ENCODE measurements around the gene KCNMA1. TPM values are rescaled to one million over a fixed set of nuclear protein-coding genes. Genes with fewer than 3 reads are reported as not detected.

KCNMA1 gene
- total and polyA plus RNA-seq, 10 donors = 9.3 to 114 (median 51.5) TPM

DNA sequence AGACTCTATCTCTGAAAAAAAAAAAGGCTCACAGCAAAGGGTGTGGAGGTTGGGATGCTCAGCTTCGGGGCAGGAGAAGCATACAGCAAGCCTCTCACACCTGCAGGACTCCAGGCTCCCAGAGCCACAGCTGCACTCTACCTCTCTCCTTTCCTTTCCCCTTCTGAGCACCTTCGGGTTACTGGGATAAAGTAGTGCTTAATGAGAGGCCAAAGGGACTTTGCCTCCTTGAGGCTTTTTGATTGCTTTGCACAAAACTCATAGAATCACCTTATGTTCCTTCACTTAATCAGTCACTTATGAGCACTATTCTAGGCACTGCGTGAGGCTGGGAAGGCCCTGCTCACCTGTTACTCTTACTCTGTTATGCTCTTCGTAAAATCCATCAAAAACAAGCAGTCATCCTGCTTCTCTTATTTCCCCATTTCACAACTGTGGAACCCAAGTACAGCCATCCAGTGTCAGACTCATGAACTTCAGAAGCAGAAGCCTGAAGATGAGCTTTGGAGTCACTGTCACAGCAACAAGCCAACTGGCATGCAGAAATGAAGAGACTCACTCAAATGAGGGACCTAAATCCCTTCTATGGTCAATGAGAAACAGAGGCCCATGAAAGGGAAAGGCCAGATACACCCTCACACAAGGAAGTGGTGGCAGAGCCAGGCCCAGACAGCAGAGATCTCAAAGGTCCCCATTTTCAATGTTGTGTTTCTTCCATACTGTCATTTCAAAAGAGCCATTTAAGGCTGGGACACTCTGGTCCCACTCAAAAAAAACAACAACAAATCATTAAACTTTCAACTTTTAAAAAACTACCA is 205.4 kb downstream of the KCNMA1 start:
- Histone ChIP-seq H3K27ac (no peak overlapping the region), H3K36me3 (no peaks in the 10 kb centered on the region), H3K27me3 (replicated peaks in 1 of 7) (peaks cover 0 to 10% (median 0%) of the 10 kb centered on the region in 7 donors), H3K4me1 (no peaks in the 10 kb centered on the region), H3K9me3 (no peaks in the 10 kb centered on the region), H3K4me3 (no peak overlapping the region)
- no peak for DNase-seq
- 85 to 95% (median 86%) methylated on average over 4 of the region's 4 CpGs for WGBS, 5 donors
- intact Hi-C loops (cut with DNase I; ENCODE audit: low total_unique reads) = no loop called here
- no peak for TF ChIP-seq POLR2AphosphoS5 (IDR thresholded peaks at IDR 0.05)
- TF ChIP-seq, protein P1, sequence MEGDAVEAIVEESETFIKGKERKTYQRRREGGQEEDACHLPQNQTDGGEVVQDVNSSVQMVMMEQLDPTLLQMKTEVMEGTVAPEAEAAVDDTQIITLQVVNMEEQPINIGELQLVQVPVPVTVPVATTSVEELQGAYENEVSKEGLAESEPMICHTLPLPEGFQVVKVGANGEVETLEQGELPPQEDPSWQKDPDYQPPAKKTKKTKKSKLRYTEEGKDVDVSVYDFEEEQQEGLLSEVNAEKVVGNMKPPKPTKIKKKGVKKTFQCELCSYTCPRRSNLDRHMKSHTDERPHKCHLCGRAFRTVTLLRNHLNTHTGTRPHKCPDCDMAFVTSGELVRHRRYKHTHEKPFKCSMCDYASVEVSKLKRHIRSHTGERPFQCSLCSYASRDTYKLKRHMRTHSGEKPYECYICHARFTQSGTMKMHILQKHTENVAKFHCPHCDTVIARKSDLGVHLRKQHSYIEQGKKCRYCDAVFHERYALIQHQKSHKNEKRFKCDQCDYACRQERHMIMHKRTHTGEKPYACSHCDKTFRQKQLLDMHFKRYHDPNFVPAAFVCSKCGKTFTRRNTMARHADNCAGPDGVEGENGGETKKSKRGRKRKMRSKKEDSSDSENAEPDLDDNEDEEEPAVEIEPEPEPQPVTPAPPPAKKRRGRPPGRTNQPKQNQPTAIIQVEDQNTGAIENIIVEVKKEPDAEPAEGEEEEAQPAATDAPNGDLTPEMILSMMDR (IDR thresholded peaks at IDR 0.05 in 8 of 11, conservative IDR thresholded peaks at IDR 0.05 in 3 of 11) = no peak
- no peak for TF ChIP-seq POLR2A (IDR thresholded peaks at IDR 0.05)

DNA sequence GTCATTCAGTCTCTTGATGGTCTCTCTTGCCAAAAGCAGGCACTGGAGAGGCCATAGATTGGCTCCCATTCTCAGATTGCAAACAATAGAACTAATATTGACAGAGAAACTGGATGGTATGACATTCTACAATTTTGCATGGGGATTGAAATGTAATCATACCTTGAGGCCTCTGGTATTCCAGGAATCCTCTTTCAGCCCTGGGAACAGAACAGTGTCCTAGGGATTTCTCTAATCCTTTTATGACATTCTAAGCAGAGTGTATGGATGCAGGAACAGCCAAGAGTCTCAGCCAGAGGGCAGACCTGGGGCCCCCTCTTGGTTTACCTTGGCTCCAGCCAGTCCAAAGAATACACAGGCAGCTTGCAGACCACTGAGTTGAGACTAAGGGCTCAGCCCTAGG is 206.4 kb downstream of the KCNMA1 start:
- intact Hi-C loops (cut with DNase I; ENCODE audit: low total_unique reads) = no loop called here
- TF ChIP-seq POLR2AphosphoS5 (IDR thresholded peaks at IDR 0.05) = no peak
- TF ChIP-seq, protein P1 (IDR thresholded peaks at IDR 0.05 in 8 of 11, conservative IDR thresholded peaks at IDR 0.05 in 3 of 11) = no peak
- TF ChIP-seq POLR2A (IDR thresholded peaks at IDR 0.05) = no peak
- DNase-seq = no peak
- Histone ChIP-seq H3K9me3 (no peaks in the 10 kb centered on the region), H3K27me3 (replicated peaks in 1 of 7) (peaks cover 0 to 10% (median 0%) of the 10 kb centered on the region in 7 donors), H3K27ac (no peak overlapping the region), H3K4me3 (no peak overlapping the region), H3K36me3 (no peaks in the 10 kb centered on the region), H3K4me1 (no peaks in the 10 kb centered on the region)

DNA sequence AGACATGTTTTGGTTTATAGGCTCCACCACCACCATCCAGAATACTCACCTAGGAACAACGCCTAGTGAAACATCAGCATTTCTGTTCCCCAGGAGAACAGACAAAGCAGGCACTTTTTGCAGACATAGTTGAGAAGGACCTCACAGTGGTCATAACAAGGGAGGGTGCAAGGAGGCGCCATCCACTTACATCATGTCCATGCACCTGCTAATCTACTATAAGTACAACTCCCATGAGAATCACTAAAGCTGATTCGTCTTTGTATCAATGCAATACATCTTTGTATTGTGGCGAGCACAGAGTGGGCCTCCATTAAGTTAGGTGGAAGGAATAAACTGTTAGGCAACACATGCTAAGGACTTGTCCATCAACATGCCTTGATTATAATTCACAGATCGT is 207.1 kb downstream of the KCNMA1 start:
- H3K36me3 ChIP-seq = no peaks in the 10 kb centered on the region
- no peak overlapping the region for H3K27ac ChIP-seq
- no peak overlapping the region for H3K4me3 ChIP-seq
- H3K27me3 ChIP-seq (replicated peaks in 1 of 7) = peaks cover 0 to 10% (median 0%) of the 10 kb centered on the region in 7 donors
- WGBS, 5 donors = 86 to 95% (median 88%) methylated on average over 5 of the region's 5 CpGs
- H3K4me1 ChIP-seq = no peaks in the 10 kb centered on the region
- DNase-seq = no peak
- TF ChIP-seq POLR2AphosphoS5 (IDR thresholded peaks at IDR 0.05) (no peak), POLR2A (IDR thresholded peaks at IDR 0.05) (no peak)
- TF ChIP-seq, protein P1 (IDR thresholded peaks at IDR 0.05 in 8 of 11, conservative IDR thresholded peaks at IDR 0.05 in 3 of 11) = no peak
- intact Hi-C loops (cut with DNase I; ENCODE audit: low total_unique reads) = no loop called here
- H3K9me3 ChIP-seq = no peaks in the 10 kb centered on the region

DNA sequence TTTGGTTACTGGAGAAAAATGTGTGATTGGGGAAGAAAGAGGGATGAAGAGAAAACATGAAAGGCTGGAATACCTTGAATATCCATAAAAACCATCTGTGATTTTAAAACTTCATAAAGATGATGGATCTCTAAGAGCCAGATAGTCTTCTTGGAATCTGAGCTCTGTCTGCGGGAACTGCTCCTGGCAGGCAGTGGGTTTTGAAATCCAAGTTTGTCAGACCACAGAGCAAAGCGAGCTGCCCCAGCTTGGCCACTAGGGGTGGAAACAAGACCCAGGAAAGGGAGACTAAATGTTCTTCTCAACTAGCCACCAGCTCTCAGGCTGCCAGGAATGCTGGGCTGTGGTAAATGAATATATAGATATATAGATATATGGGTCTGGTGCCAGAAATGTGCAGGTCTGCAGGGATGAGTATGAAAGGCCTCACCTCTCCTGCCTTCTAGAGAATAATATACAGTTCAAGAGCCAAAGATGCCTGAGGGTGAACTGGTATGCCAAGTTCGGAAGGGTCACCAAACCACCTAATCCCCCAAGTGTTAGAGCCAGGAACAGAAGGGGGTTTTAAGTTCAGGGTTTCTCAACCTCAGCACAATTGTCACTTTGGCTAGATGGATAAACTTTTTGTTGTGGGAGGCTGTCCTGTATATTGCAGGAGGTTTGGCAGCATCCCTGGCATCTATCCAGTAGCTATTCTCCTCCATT is 208.8 kb downstream of the KCNMA1 start:
- 80 to 88% (median 81%) methylated on average over 3 of the region's 3 CpGs for WGBS, 5 donors
- H3K36me3 ChIP-seq = no peaks in the 10 kb centered on the region
- H3K4me3 ChIP-seq = no peak overlapping the region
- no peaks in the 10 kb centered on the region for H3K9me3 ChIP-seq
- TF ChIP-seq POLR2A (IDR thresholded peaks at IDR 0.05) = no peak
- TF ChIP-seq, protein P1 (IDR thresholded peaks at IDR 0.05 in 8 of 11, conservative IDR thresholded peaks at IDR 0.05 in 3 of 11) = peak in 2 of 11 experiments; percentile 23 to 28
- DNase-seq = no peak
- peaks cover 0 to 10% (median 0%) of the 10 kb centered on the region in 7 donors for H3K27me3 ChIP-seq (replicated peaks in 1 of 7)
- intact Hi-C loops (cut with DNase I; ENCODE audit: low total_unique reads) = no loop called here
- H3K4me1 ChIP-seq = no peaks in the 10 kb centered on the region
- H3K27ac ChIP-seq = no peak overlapping the region
